Measurements from ENCODE around the gene KBTBD4.
"Not testable (repeated sequence)": the region's sequence is repeated elsewhere in the genome, so short reads cannot be mapped to it uniquely, and the experiment has no call there.

- not testable (repeated sequence) for TF ChIP-seq CTCF (conservative IDR thresholded peaks at IDR 0.05 in 1 of 2, IDR thresholded peaks at IDR 0.05 in 1 of 2; ENCODE audit: low read depth in 1 of 2, low read length in 2 of 2); EZH2 (IDR thresholded peaks at IDR 0.05; ENCODE audit: low read length, missing control alignments)
Observed at GRCh38 chr11:47526032-47526431, 52.7 kb downstream of the KBTBD4 start.

All from fibroblast of lung (primary cell).